Fibroblast of the aortic adventitia (primary cell): ENCODE results near the gene SARS1. TPM values are rescaled to one million over a fixed set of nuclear protein-coding genes. Genes with fewer than 3 reads are reported as not detected.
A peak's percentile ranks its signal among the peaks of the same experiment; 100 is the strongest.

Source experiments
- DNase-seq: peaks from one replicate; pipeline ENCODE4 v3.0.0-alpha.2; 2010; ENCODE audit warnings: low read depth
- H3K4me3 ChIP-seq: 2 replicates; pipeline ENCODE4 v1.5.1; 2011; ENCODE audit warnings: low read depth, mild to moderate bottlenecking, control low read depth, low read length, moderate library complexity
- CTCF ChIP-seq: IDR thresholded peaks from 2 replicates; pipeline ENCODE4 v1.5.1; 2011; ENCODE audit warnings: mild to moderate bottlenecking, low read length, control low read depth, inconsistent platforms; ENCODE audit not compliant: insufficient read depth
- total RNA-seq: library from RNA; depleted of rRNA; stranded (reverse); fragments of >200 nt; gene quantifications from 2 replicates; pipeline ENCODE4 v1.2.3, GENCODE V29; 2012; ENCODE audit warnings: low replicate concordance

SARS1 gene
- total RNA-seq, 1 donor: 321 TPM

- H3K4me3 ChIP-seq: peak overlapping the region; percentile 54
- no peak for TF ChIP-seq CTCF
- DNase-seq: no peak
Observed at GRCh38 chr1:109249654-109250401, 36.1 kb downstream of the SARS1 start.

GRCh38 chr1:109250454-109251276 lies 36.9 kb downstream of the SARS1 start:
- DNase-seq: no peak
- H3K4me3 ChIP-seq: no peak overlapping the region
- no peak for TF ChIP-seq CTCF

- TF ChIP-seq CTCF: no peak
- H3K4me3 ChIP-seq: no peak overlapping the region
- DNase-seq: no peak
Observed at GRCh38 chr1:109251277-109252166, 37.8 kb downstream of the SARS1 start.

- no peak overlapping the region for H3K4me3 ChIP-seq
- no peak for TF ChIP-seq CTCF
- no peak for DNase-seq
Observed at GRCh38 chr1:109252167-109252892, 38.6 kb downstream of the SARS1 start.

- no peak for TF ChIP-seq CTCF
- no peak for DNase-seq
- H3K4me3 ChIP-seq: no peak overlapping the region
Observed at GRCh38 chr1:109252893-109253802, 39.4 kb downstream of the SARS1 start.
